Fibroblast of skin of abdomen (primary cell): ENCODE results near the gene TOX2.
A peak's percentile ranks its signal among the peaks of the same experiment; 100 is the strongest.

ENCODE experiments used
- DNase-seq: peaks from one replicate; pipeline ENCODE4 v3.0.0-alpha.2; 2013

The TOX2 gene

GRCh38 chr20:43916073-43916880, 1.6 kb downstream of the TOX2 start:
- peak; percentile 28 for DNase-seq

- peak; percentile 22 for DNase-seq
Observed at GRCh38 chr20:43916881-43917371, 2.3 kb downstream of the TOX2 start.

GRCh38 chr20:43917380-43917779, 2.7 kb downstream of the TOX2 start:
- DNase-seq = no peak

GRCh38 chr20:43919686-43920403, 5.2 kb downstream of the TOX2 start:
- DNase-seq = no peak

GRCh38 chr20:43920797-43921196, 6.1 kb downstream of the TOX2 start:
- no peak for DNase-seq

GRCh38 chr20:43921227-43921780, 6.7 kb downstream of the TOX2 start:
- no peak for DNase-seq

GRCh38 chr20:43922614-43923013, 8.0 kb downstream of the TOX2 start:
- no peak for DNase-seq

GRCh38 chr20:43923322-43923721, 8.7 kb downstream of the TOX2 start:
- DNase-seq = no peak

- DNase-seq = no peak
Observed at GRCh38 chr20:43923917-43924316, 9.3 kb downstream of the TOX2 start.

GRCh38 chr20:43925215-43925614, 10.6 kb downstream of the TOX2 start:
- no peak for DNase-seq

GRCh38 chr20:43925801-43926200, 11.1 kb downstream of the TOX2 start:
- peak; percentile 72 for DNase-seq

GRCh38 chr20:43926287-43927050, 11.8 kb downstream of the TOX2 start:
- DNase-seq = no peak

- DNase-seq = no peak
Observed at GRCh38 chr20:43931976-43932375, 17.3 kb downstream of the TOX2 start.

- DNase-seq = no peak
Observed at GRCh38 chr20:43934833-43935232, 20.2 kb downstream of the TOX2 start.

- no peak for DNase-seq
Observed at GRCh38 chr20:43936104-43936770, 21.6 kb downstream of the TOX2 start.

- DNase-seq = no peak
Observed at GRCh38 chr20:43936805-43937204, 22.2 kb downstream of the TOX2 start.

GRCh38 chr20:43937591-43937990, 22.9 kb downstream of the TOX2 start:
- peak; percentile 75 for DNase-seq

- DNase-seq = no peak
Observed at GRCh38 chr20:43938017-43938655, 23.5 kb downstream of the TOX2 start.

GRCh38 chr20:43938932-43939761, 24.5 kb downstream of the TOX2 start:
- DNase-seq = peak; percentile 99

GRCh38 chr20:43939762-43940121, 25.1 kb downstream of the TOX2 start:
- no peak for DNase-seq
